ENCODE measurements around the gene CYB5D1.

Gene CYB5D1

GRCh38 chr17:7885367-7886226, 27.8 kb downstream of the CYB5D1 start:
- DNase-seq (ENCODE audit: low read depth, low spot score), result peak; percentile 77

- peak; percentile 69 for DNase-seq (ENCODE audit: low read depth, low spot score)
Observed at GRCh38 chr17:7886227-7887037, 28.6 kb downstream of the CYB5D1 start.

GRCh38 chr17:7887038-7887481, 29.3 kb downstream of the CYB5D1 start:
- peak; percentile 11 for DNase-seq (ENCODE audit: low read depth, low spot score)

- peak; percentile 80 for DNase-seq (ENCODE audit: low read depth, low spot score)
Observed at GRCh38 chr17:7887482-7888183, 29.8 kb downstream of the CYB5D1 start.

GRCh38 chr17:7888184-7888920, 30.5 kb downstream of the CYB5D1 start, which contains the start of gene CHD3:
TSS of gene CHD3 (plus strand) at chr17:7888789. CDS start at chr17:7889001, 212 bp downstream.
- peak; percentile 86 for DNase-seq (ENCODE audit: low read depth, low spot score)

GRCh38 chr17:7889166-7889955, 31.6 kb downstream of the CYB5D1 start:
- peak; percentile 91 for DNase-seq (ENCODE audit: low read depth, low spot score)

GRCh38 chr17:7893187-7893880, 35.5 kb downstream of the CYB5D1 start:
- DNase-seq (ENCODE audit: low read depth, low spot score), result no peak

GRCh38 chr17:7894226-7894625, 36.4 kb downstream of the CYB5D1 start:
- DNase-seq (ENCODE audit: low read depth, low spot score), result no peak

- DNase-seq (ENCODE audit: low read depth, low spot score), result no peak
Observed at GRCh38 chr17:7894866-7895265, 37.1 kb downstream of the CYB5D1 start.

- DNase-seq (ENCODE audit: low read depth, low spot score), result no peak
Observed at GRCh38 chr17:7897090-7897489, 39.3 kb downstream of the CYB5D1 start.

- no peak for DNase-seq (ENCODE audit: low read depth, low spot score)
Observed at GRCh38 chr17:7897773-7898172, 40.0 kb downstream of the CYB5D1 start.

GRCh38 chr17:7903154-7904103, 45.6 kb downstream of the CYB5D1 start:
- DNase-seq (ENCODE audit: low read depth, low spot score), result peak; percentile 75

GRCh38 chr17:7909089-7909488, 51.3 kb downstream of the CYB5D1 start:
- no peak for DNase-seq (ENCODE audit: low read depth, low spot score)

GRCh38 chr17:7910281-7910680, 52.5 kb downstream of the CYB5D1 start:
- DNase-seq (ENCODE audit: low read depth, low spot score), result no peak

GRCh38 chr17:7910711-7911110, 52.9 kb downstream of the CYB5D1 start:
- no peak for DNase-seq (ENCODE audit: low read depth, low spot score)

GRCh38 chr17:7911116-7911515, 53.3 kb downstream of the CYB5D1 start:
- DNase-seq (ENCODE audit: low read depth, low spot score), result no peak
